ENCODE measurements around the gene EVI5. TPM values are rescaled to one million over a fixed set of nuclear protein-coding genes. Genes with fewer than 3 reads are reported as not detected.

The EVI5 gene
- total RNA-seq, 1 experiment from 2014 or later, result 23.2 TPM

DNA sequence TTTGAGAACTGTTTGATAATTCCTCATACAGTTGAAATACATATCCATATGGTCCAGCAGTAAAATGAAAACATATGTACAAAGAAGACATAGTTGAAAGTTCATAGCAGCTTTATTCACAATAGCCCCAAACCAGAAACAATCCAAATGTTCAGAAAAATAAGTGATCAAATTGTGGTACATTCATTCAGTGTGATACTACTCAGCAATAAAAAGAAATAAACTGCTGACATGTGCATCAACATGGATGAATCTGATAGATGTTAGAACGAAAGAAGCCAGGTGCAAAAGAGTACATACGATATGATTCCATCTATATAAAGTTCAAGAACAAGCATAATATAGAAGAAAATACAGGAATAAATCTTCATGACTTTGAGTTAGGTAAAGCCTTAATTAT, 77.2 kb downstream of the EVI5 start:
- Mint-ChIP-seq H3K4me1 (ENCODE audit: insufficient read depth, unreplicated experiment) (peaks cover 7% of the 10 kb centered on the region), H3K9me3 (ENCODE audit: unreplicated experiment) (no peaks in the 10 kb centered on the region), H3K36me3 (ENCODE audit: insufficient read depth, unreplicated experiment) (no peaks in the 10 kb centered on the region), H3K4me3 (ENCODE audit: unreplicated experiment) (no peak overlapping the region), H3K27ac (ENCODE audit: low read depth, unreplicated experiment) (no peak overlapping the region), H3K27me3 (ENCODE audit: insufficient read depth, unreplicated experiment) (no peaks in the 10 kb centered on the region)
- BruUV-seq (replicated peaks), result no TSS peak
- ChIA-PET POLR2A (no interaction called here), CTCF (no interaction called here)
- no peak for DNase-seq (ENCODE audit: unreplicated experiment)
- TF ChIP-seq, protein P1, sequence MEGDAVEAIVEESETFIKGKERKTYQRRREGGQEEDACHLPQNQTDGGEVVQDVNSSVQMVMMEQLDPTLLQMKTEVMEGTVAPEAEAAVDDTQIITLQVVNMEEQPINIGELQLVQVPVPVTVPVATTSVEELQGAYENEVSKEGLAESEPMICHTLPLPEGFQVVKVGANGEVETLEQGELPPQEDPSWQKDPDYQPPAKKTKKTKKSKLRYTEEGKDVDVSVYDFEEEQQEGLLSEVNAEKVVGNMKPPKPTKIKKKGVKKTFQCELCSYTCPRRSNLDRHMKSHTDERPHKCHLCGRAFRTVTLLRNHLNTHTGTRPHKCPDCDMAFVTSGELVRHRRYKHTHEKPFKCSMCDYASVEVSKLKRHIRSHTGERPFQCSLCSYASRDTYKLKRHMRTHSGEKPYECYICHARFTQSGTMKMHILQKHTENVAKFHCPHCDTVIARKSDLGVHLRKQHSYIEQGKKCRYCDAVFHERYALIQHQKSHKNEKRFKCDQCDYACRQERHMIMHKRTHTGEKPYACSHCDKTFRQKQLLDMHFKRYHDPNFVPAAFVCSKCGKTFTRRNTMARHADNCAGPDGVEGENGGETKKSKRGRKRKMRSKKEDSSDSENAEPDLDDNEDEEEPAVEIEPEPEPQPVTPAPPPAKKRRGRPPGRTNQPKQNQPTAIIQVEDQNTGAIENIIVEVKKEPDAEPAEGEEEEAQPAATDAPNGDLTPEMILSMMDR (IDR thresholded peaks at IDR 0.05; ENCODE audit: unreplicated experiment), result no peak
- intact Hi-C loops (cut with micrococcal nuclease), result no loop called here

DNA sequence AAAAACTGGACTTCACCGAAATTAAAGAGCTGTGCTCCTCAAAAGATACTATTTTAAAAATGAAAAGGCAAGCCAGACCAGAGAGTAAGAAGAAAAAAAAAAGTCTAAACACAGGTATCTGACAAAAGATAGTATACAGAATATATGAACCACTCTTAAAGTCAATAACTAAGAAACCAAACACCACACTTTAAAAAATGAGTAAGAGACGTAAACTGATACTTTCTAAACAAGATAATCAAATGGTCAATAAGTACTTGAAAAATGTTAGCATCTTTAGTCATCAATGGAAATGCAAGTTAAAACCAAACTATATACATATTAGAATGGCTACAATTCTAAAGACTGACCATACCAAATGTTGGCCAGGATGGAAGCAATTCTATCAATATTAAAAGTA, 77.6 kb downstream of the EVI5 start:
- TF ChIP-seq, protein P1 (IDR thresholded peaks at IDR 0.05; ENCODE audit: unreplicated experiment), result no peak
- Mint-ChIP-seq H3K4me3 (ENCODE audit: unreplicated experiment) (no peak overlapping the region), H3K4me1 (ENCODE audit: insufficient read depth, unreplicated experiment) (peaks cover 7% of the 10 kb centered on the region), H3K36me3 (ENCODE audit: insufficient read depth, unreplicated experiment) (no peaks in the 10 kb centered on the region), H3K9me3 (ENCODE audit: unreplicated experiment) (no peaks in the 10 kb centered on the region), H3K27me3 (ENCODE audit: insufficient read depth, unreplicated experiment) (no peaks in the 10 kb centered on the region), H3K27ac (ENCODE audit: low read depth, unreplicated experiment) (no peak overlapping the region)
- no peak for DNase-seq (ENCODE audit: unreplicated experiment)
- ChIA-PET POLR2A (no interaction called here), CTCF (no interaction called here)
- BruUV-seq (replicated peaks), result no TSS peak
- intact Hi-C loops (cut with micrococcal nuclease), result no loop called here

DNA sequence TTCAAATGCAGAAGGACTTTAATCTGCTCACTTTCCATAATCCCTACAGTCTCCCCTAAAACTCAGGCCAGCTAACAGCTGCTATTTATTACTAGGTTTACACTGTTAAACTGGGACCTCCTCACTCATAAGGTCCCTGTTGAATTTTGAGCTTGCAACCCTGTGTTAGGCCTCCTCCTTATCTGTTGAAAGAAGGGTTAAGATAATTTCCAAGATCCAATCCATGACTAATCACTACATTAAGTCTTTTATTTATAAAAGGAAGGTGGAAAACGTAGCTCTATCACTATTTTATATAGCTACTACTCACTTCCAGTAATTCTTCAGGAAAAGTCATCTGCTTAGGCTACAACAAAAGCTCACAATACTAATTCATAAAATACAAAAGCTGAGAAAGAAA, 79.5 kb downstream of the EVI5 start:
- H3K27me3 Mint-ChIP-seq (ENCODE audit: insufficient read depth, unreplicated experiment), result no peaks in the 10 kb centered on the region
- H3K4me3 Mint-ChIP-seq (ENCODE audit: unreplicated experiment), result no peak overlapping the region

DNA sequence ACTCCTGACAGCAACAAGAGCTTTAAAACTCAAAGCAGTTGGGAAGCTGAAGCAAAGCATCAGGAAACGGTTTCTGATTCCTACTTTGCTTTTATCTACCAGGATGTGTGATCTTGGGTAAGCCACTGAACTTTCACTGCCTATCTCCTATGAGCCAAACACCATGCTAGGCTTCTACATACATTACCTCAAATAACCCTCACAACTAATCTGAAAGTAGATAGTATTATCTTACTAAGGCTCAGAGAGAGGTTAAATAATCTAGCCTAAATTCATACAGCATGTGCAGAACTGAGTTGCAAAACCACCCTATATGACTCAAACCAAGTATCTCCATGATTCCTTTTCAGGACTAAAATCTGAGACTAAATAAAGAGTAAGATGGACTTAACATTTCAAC, 83.8 kb downstream of the EVI5 start:
- Mint-ChIP-seq H3K27ac (ENCODE audit: low read depth, unreplicated experiment) (no peak overlapping the region), H3K9me3 (ENCODE audit: unreplicated experiment) (no peaks in the 10 kb centered on the region), H3K4me1 (ENCODE audit: insufficient read depth, unreplicated experiment) (no peaks in the 10 kb centered on the region), H3K4me3 (ENCODE audit: unreplicated experiment) (no peak overlapping the region), H3K36me3 (ENCODE audit: insufficient read depth, unreplicated experiment) (no peaks in the 10 kb centered on the region), H3K27me3 (ENCODE audit: insufficient read depth, unreplicated experiment) (no peaks in the 10 kb centered on the region)
- no TSS peak for BruUV-seq (replicated peaks)
- ChIA-PET POLR2A (no interaction called here), CTCF (interaction anchor here (0.5 to 0.6 kb wide), 3 partner anchors 28 to 293 kb away, joined by 3 read pairs; no protein-coding TSS in a partner anchor)
- TF ChIP-seq, protein P1 (IDR thresholded peaks at IDR 0.05; ENCODE audit: unreplicated experiment), result no peak
- intact Hi-C loops (cut with micrococcal nuclease), result no loop called here
- no peak for DNase-seq (ENCODE audit: unreplicated experiment)

More for the DNA sequence above, 79.5 kb downstream of the EVI5 start:
- ChIA-PET POLR2A (interaction anchor here (1.0 kb wide), 1 partner anchor 80 kb away, joined by 3 read pairs; the partner anchor contains the start of gene EVI5), CTCF (interaction anchor here (0.5 to 0.8 kb wide), 3 partner anchors 9 to 135 kb away, joined by 3 to 5 read pairs (median 3); partner anchors contain the start of gene RPL5)
- intact Hi-C loops (cut with micrococcal nuclease), result no loop called here
- H3K4me1 Mint-ChIP-seq (ENCODE audit: insufficient read depth, unreplicated experiment), result peaks cover 7% of the 10 kb centered on the region
- BruUV-seq (replicated peaks), result no TSS peak
- DNase-seq (ENCODE audit: unreplicated experiment), result no peak
- H3K9me3 Mint-ChIP-seq (ENCODE audit: unreplicated experiment), result no peaks in the 10 kb centered on the region
- no peak overlapping the region for H3K27ac Mint-ChIP-seq (ENCODE audit: low read depth, unreplicated experiment)
- no peaks in the 10 kb centered on the region for H3K36me3 Mint-ChIP-seq (ENCODE audit: insufficient read depth, unreplicated experiment)
- TF ChIP-seq, protein P1 (IDR thresholded peaks at IDR 0.05; ENCODE audit: unreplicated experiment), result no peak
